Measurements from ENCODE around the gene KHNYN. TPM values are rescaled to one million over a fixed set of nuclear protein-coding genes. Genes with fewer than 3 reads are reported as not detected.

Gene KHNYN
- total RNA-seq, result 100 to 1,000 TPM in 2 of 4 donors, 10 to 100 TPM in 2; 65.7 to 129 (median 101) TPM

- Histone ChIP-seq H3K27me3 (no peaks in the 10 kb centered on the region), H3K27ac (peak within 1 kb of the TSS; percentile 92 to 97 (median 96)), H3K4me1 (peaks cover 24 to 71% (median 65%) of the 10 kb centered on the region in 4 donors), H3K36me3 (peaks cover 0 to 17% (median 6%) of the 10 kb centered on the region in 4 donors), H3K4me3 (peak within 1 kb of the TSS; percentile 61 to 85 (median 70)), H3K9me3 (no peaks in the 10 kb centered on the region)
- TF ChIP-seq POLR2A (IDR thresholded peaks at IDR 0.05) (peak; percentile 98), POLR2AphosphoS5 (IDR thresholded peaks at IDR 0.05) (peak; percentile 92 to 97 (median 97)), EP300 (IDR thresholded peaks at IDR 0.05; ENCODE audit: low read depth) (no peak)
- TF ChIP-seq, protein P1, sequence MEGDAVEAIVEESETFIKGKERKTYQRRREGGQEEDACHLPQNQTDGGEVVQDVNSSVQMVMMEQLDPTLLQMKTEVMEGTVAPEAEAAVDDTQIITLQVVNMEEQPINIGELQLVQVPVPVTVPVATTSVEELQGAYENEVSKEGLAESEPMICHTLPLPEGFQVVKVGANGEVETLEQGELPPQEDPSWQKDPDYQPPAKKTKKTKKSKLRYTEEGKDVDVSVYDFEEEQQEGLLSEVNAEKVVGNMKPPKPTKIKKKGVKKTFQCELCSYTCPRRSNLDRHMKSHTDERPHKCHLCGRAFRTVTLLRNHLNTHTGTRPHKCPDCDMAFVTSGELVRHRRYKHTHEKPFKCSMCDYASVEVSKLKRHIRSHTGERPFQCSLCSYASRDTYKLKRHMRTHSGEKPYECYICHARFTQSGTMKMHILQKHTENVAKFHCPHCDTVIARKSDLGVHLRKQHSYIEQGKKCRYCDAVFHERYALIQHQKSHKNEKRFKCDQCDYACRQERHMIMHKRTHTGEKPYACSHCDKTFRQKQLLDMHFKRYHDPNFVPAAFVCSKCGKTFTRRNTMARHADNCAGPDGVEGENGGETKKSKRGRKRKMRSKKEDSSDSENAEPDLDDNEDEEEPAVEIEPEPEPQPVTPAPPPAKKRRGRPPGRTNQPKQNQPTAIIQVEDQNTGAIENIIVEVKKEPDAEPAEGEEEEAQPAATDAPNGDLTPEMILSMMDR (IDR thresholded peaks at IDR 0.05), result no peak
- WGBS, 2 donors (ENCODE audit: low coverage in 1 of 2), result 4% methylated on average over 57 of the region's 57 CpGs; no CpG with 5 or more reads in 1 of the 2 donors
- intact Hi-C loops (cut with DNase I; ENCODE audit: low total_unique reads), result loop anchor here (2.0 kb wide), 1 partner anchor 61 kb away; the partner anchor contains the start of gene NFATC4
- DNase-seq, result peak; percentile 93
- in situ Hi-C loops (cut with MboI; ENCODE audit: low pct_ligation_motif_present in 1 of 4, low pct_unique_long_range_greater_than_20kb in 1 of 4, low sequenced_read_pairs in 3 of 4), result loop anchor here (5.0 to 25.0 kb wide), 7 partner anchors 65 to 192 kb away; partner anchors contain the start of genes TINF2 (in 4 of the 4), ADCY4 (in 3 of the 4), GMPR2 (in 3 of the 4) and NEDD8 (in 3 of the 4)
Observed at GRCh38 chr14:24429395-24430142, at the start of gene KHNYN, which contains the start of gene CBLN3. KHNYN (plus strand) TSS chr14:24429954; CDS start chr14:24430731, 777 bp downstream. CBLN3 (minus strand) TSS chr14:24429668; CDS start chr14:24429054, 614 bp downstream.

DNA sequence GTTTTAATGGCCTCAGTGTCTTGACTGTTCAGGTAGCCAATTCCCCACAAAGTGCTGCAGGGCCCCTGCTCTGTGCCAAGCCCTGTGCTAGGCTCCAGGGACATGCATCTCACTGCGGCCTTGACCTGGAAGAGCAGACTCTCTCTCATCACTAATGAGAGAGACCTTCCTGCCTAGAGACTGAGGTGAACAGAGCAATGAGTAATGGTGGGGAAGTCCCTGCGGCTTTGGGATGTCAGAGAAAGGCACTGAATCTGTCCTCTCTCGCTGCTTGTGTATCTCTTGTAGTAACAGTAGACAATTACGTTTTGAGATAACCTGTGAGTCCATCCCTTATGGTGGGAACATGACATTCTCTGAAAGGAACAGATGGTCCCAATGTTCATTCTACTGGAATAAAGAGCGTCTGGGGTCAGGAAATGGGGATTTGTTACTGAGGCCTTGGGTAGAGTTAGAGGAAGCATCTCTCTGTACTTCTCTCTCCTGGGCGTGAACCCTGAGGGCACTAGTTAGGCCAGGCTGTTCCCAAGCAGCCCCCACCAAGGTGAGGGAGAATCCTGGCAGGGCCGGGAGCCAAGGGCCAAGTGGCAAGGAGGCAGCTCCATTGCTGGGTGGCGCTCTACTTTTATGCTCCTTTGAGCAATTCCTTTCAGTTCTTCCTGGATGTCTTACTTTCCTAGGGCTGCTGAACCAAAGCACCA lies 48.2 kb upstream of the KHNYN start:
- DNase-seq, result no peak
- H3K36me3 ChIP-seq, result no peaks in the 10 kb centered on the region
- peaks cover 0 to 7% (median 0%) of the 10 kb centered on the region in 4 donors for H3K4me1 ChIP-seq
- no peaks in the 10 kb centered on the region for H3K9me3 ChIP-seq
- no peak overlapping the region for H3K27ac ChIP-seq
- H3K4me3 ChIP-seq, result no peak overlapping the region
- WGBS, 2 donors (ENCODE audit: low coverage in 1 of 2), result 76 to 78% methylated on average over 4 to 8 of the region's 8 CpGs
- no peaks in the 10 kb centered on the region for H3K27me3 ChIP-seq
- TF ChIP-seq POLR2AphosphoS5 (IDR thresholded peaks at IDR 0.05) (no peak), POLR2A (IDR thresholded peaks at IDR 0.05) (no peak)
- TF ChIP-seq, protein P1 (IDR thresholded peaks at IDR 0.05), result no peak
- intact Hi-C loops (cut with DNase I; ENCODE audit: low total_unique reads), result no loop called here
- in situ Hi-C loops (cut with MboI; ENCODE audit: low pct_ligation_motif_present in 1 of 4, low pct_unique_long_range_greater_than_20kb in 1 of 4, low sequenced_read_pairs in 3 of 4), result no loop called here

- intact Hi-C loops (cut with DNase I; ENCODE audit: low total_unique reads) (no loop called here), in situ Hi-C loops (cut with MboI; ENCODE audit: low pct_ligation_motif_present in 1 of 4, low pct_unique_long_range_greater_than_20kb in 1 of 4, low sequenced_read_pairs in 3 of 4) (no loop called here)
- WGBS, 2 donors (ENCODE audit: low coverage in 1 of 2), result 80 to 90% methylated on average over 2 to 4 of the region's 4 CpGs
Observed at GRCh38 chr14:24382064-24382371, 47.7 kb upstream of the KHNYN start.

More at GRCh38 chr14:24382064-24382371, 47.7 kb upstream of the KHNYN start:
- Histone ChIP-seq H3K27ac (no peak overlapping the region), H3K4me1 (peaks cover 0 to 7% (median 0%) of the 10 kb centered on the region in 4 donors), H3K4me3 (no peak overlapping the region), H3K9me3 (no peaks in the 10 kb centered on the region), H3K27me3 (no peaks in the 10 kb centered on the region), H3K36me3 (no peaks in the 10 kb centered on the region)
- TF ChIP-seq POLR2AphosphoS5 (IDR thresholded peaks at IDR 0.05) (no peak), POLR2A (IDR thresholded peaks at IDR 0.05) (no peak), EP300 (IDR thresholded peaks at IDR 0.05; ENCODE audit: low read depth) (no peak)
- TF ChIP-seq, protein P1 (IDR thresholded peaks at IDR 0.05), result no peak
- DNase-seq, result no peak
